Left lobe of liver (tissue), 2 donors: ENCODE measurements around the gene FRMD1. TPM values are rescaled to one million over a fixed set of nuclear protein-coding genes. Genes with fewer than 3 reads are reported as not detected.

Experiments used
- ATAC-seq: fragments of 200-7000 bp; cut with Tn5 transposase; one replicate; pipeline ENCODE4 v1.9.1; 2020; ENCODE audit warnings: mild to moderate bottlenecking, moderate library complexity
- DNase-seq: peaks from one replicate; pipeline ENCODE4 v3.0.0-alpha.2; 2020; ENCODE audit warnings: low spot score
- total RNA-seq: library from RNA; stranded (reverse); gene quantifications from one replicate; pipeline ENCODE4 v1.2.1, GENCODE V29; 2021
- donor health status: DM: no; HTN: no; CAD: no; lungs with moderate emphysema.
- donor health status: DM: no; HTN: yes; CAD: no.

The FRMD1 gene
- total RNA-seq, 1 donor from 2014 or later: 0.10 TPM

DNA sequence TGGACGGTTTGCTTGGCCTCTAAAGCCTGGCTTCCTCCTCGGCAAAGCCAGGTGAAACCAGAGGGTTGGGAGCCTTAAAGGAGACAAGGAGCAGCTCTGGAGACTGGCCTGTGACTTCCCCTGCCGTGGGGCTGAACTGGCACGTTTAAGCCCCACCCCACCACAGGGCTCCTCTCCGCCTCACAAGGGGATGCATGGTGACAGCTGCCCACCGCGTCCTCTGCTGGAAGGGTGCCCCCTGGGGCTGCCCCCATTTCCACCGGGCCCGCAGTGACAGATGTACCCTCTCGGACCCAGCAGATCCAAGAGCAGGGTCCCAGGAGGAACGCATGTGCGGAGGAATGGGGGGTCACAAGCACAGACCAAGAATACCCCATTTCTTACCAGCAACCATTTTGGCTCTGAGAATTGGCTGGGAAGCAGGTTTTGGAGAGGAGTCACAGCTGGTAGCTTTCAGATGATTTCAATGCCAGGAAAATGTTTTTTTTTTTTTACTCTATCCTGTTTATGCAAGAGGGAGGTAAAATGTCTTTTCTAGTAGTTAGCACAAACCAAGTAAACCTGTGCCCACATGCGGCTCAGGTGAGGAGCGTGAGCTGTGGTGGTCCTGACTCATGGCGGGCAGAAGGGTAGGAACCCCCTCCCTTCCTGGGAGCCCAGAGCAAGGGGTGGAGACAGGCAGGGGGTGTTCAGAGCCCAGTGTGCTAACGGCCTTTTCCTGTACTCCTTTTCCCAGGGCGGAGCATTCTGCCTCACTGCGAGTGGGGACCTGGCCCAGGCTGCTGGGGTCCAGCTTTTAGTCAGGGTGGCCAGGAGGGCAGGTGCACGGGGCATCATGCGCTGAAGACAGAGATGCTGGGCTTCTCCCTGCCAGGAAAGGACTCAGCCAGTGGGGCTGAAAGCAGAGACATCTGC is 33.0 kb downstream of the FRMD1 start:
- no peak for DNase-seq
- ATAC-seq: no peak

DNA sequence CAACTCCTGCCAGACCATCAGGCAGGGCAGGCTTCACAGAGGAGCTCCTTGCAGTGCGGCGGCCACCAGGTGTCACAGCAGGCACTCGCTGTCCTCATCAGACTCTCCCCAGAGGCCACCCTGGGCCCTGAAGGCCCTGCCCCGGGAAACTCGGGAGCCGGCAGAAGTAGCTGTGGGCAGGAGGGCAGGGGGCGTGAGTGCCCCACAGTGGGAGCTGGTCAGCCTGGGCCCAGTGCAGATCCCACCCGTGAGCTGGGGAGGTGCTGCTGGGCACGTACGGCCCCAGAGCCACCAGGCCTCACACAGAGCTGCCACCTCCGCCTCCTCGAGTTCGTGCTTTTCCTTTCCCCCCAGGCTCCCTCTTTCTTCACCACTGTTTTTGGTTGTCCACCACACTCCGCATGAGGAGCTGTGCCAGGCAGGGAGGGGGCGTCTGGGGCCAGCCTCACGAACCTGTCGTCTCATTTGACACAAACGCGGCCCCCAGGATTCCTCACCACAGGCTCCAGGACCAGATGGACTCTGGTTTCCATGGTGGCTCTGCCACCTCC is 33.8 kb downstream of the FRMD1 start:
- ATAC-seq: no peak
- DNase-seq: no peak

DNA sequence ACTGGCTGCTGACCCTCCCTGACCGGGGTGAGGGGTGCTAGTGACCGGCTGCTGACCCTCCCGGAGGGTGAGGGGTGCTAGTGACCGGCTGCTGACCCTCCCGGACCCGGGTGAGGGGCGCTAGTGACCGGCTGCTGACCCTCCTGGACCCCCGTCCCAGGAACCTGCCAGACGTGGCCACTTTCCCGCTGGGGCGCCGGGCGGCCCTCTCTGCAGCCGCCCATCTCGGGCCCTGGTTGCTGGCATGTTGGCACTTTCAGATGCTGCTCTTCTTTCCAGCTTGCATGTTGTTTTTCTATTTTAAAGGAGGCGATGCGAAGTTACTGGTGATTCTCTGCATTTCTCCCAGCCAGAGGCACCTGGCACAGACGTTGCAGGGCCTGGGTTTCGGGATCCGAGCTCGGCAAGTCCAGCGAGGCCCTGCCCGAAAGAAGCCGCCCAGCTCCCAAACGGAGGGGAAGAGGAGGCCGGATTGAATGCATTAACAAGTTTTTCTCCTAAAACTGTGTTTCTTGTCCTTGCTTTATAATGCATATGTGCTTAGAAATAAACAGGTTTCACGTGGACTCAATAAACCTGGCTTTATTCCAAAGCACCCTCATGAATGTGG is 34.4 kb downstream of the FRMD1 start:
- no peak for DNase-seq
- ATAC-seq: no peak

DNA sequence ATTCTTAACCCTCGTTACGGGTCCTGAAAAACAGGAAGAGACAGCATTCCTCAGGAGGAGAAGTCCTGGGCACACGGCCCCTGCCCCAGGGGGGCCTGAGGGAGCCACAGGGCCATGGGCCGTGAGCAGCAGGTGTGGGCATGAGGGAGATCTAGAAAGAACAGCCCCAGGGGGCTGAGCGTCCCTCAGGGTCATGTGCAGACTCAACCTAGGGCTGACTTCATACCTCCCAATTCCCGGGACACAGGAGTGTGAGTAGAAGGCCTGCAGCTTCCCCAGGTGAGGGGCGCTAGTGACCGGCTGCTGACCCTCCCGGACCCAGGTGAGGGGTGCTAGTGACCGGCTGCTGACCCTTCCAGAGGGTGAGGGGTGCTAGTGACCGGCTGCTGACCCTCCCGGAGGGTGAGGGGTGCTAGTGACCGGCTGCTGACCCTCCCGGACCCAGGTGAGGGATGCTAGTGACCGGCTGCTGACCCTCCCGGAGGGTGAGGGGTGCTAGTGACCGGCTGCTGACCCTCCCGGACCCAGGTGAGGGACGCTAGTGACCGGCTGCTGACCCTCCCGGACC is 35.1 kb downstream of the FRMD1 start:
- no peak for DNase-seq
- ATAC-seq: no peak

DNA sequence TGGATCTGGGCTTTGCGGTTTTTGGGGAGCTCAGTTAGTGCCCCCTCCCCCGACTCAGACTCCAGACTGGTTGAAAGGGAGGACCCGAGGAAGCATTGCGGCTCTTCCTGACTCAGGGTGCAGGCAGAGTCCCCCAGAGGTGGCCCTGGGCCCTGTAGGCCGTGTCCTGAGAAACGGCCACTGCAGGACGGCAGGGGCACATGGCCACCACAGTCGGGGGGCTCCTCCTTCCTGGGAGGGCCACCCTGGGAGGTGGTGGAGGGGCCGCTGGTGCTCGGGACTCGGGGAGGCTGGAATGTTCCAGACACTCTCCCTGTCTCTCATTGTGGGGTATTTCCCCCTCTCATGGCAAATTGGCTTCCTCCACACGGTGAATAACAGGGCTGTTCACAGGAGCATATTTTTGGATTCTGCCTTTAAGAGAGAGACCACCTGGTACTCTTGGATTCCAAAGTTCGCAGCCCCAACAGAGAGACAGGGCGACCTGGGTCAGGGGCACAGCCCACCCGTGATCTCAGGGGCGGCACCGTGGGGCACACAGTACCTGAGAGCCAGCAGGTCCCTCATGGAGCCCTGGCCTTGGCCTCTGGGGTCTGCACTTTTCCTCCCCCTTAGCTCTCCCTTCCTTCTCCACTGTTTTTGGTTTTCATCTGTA is 35.7 kb downstream of the FRMD1 start:
- ATAC-seq: no peak
- DNase-seq: no peak

DNA sequence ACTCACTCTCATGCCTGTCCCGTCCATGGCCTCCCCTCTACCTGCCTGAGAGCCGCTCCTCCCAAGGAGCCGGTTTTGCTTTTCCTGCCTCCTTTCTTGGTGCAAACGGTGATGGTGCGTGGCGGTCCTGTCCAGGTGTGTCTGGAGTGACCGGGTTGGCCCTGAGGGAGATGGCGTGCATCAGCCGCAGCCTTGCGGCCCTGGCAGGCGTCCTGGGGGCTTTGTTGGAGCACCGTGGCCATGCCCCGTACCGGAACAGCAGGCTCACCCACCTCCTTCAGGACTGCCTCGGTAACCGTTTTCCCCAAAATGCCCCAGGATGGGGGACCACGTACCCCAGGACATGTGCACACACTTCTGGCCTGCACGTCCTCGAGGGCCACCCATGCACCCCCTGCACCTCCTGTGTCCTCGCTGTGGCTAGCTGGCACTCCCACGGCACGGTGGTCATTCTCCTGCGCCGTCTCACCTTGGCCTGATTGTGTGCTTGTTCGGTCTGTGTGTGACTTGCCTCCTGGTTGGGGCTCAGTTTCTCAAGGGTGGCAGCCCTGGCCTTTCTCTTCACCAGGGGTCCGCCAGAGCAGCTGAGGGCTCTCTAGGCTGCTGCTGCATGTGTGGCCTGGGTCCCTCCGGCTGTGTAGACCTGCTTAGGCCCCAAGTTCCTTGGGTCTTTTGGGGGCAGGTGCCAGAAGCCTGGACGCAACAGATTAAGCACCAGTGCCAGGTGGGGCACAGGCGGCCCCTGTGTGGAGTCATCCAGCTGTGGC is 36.4 kb downstream of the FRMD1 start:
- DNase-seq (no peak), ATAC-seq (no peak)

DNA sequence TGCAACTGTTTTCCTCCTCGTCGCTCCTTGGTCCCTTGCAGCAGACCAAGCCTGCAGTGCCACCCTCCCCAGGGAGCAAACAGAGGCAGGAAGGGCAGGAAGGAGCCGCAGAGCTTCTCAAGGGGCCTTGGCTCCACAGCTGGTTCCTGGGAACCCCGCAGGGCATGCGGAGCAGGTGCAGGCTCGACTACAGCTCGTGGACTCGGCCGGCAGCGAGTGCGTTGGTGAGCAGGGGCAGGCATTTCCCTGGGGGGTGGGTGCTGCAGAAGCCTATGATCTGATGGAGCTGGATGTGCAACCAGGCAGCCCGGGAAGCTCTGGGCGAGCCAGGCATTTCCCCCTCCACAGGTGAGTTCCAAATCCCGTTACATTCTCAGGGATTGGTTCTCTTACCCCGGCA is 37.1 kb downstream of the FRMD1 start:
- DNase-seq (no peak), ATAC-seq (no peak)

DNA sequence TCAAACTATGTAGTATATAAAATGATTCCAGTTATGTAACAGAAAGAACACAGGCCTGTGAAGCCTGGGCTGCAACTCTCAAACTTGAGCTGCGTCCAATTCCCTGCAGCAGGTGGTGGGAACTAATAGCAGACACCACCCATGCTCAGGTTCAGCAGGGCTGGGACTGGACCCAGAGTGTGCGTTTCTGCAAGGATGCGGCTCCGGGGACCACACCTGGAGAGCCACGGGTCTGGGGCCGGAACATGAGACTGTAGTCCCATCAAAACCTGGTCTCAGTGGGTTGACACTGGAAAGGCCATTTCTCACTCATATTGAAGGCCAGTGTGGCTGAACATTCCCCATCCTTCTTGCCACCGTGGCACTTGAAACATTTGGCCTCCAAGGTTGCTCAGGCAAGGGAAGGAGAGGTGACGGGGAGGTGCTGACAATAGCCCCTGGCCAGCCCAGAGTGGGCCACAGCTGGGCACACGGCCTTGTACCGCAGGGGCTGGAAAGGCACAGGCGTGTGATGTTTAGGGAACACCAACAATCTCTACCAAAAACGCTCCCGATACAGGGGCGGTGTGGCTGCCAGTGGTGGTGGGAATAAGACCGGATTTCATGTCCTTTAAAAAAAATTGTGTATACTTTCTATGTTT is 38.0 kb downstream of the FRMD1 start:
- ATAC-seq: no peak
- no peak for DNase-seq

DNA sequence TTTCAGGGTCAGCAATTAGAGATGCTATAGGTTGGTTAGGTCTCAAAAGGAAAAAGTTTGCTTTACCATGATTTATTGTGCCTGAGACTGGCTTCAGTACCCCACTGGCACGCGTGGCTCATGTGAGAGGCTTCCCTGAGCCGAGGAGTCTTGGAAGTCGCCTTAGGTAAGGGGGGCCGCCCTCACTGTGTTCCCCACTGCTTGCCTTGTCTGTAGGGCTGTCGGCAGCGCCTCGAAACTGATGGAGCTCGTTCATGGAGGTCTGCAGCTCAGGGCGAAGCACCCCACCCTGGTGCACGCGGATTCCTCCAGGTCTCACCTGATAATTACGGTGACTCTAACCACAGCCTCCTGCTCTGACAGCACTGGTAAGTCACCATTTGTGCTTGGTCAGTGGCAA is 39.2 kb downstream of the FRMD1 start:
- ATAC-seq (no peak), DNase-seq (no peak)

DNA sequence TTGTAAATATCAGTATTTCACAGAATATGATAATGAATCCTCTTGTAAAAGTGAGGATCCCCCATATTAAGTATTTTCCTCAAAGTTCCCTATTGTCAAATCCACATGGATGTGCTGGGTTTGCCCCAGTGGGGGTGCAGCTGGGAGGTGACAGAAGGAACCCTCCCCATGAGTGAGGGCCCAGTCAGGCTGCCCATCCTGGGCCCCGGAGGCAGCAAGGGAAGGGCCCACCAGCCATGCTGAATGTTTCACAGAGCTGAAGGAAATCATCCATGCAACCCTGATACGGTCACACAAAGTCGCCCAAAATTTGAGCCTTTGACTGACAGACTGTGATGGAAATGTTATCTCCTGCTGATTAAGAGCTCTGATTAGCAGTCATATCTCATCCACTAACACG is 39.7 kb downstream of the FRMD1 start:
- DNase-seq (no peak), ATAC-seq (no peak)

DNA sequence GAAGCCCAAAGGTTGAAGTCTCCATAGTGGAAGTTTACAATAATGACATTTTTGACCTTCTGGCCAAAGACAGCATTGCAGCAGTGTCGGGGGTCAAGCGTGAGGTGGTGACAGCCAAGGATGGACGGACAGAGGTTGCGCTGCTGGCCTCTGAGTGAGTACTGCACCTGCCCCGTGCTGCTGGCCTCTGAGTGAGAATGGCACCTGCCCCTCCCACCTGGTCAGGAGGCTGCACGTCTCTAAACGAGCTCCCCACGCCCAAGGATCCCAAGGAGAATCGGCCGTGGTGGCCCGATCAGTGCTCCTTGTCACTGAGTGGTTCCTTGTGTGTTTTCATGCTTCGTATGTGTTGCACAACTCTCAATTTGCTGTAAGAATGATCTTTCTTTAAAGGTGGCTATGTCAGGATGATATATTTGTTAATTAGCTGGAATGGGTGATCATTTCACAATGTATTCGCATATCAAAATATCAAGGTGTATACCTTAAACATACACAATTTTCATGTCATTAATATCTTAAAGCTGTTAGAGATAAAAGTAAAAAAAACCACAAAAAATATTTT is 40.4 kb downstream of the FRMD1 start:
- ATAC-seq (no peak), DNase-seq (no peak)

DNA sequence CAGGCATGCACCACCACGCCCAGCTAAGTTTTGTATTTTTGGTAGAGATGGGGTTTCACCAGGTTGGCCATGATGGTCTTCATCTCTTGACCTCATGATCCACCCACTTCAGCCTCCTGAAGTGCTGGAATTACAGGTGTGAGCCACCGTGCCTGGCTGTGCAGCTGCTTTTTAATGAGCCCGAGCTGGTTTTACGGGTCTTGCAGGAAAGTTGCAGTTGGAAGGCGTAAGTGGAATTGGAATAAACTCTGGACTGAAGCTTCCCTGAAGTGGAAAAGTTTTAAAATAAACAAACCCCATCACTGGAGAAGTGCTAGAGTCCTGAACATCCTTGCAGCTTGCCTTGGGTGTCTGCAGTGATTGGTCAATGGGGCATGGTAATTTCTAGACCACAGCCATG is 41.2 kb downstream of the FRMD1 start:
- DNase-seq (no peak), ATAC-seq (no peak)

DNA sequence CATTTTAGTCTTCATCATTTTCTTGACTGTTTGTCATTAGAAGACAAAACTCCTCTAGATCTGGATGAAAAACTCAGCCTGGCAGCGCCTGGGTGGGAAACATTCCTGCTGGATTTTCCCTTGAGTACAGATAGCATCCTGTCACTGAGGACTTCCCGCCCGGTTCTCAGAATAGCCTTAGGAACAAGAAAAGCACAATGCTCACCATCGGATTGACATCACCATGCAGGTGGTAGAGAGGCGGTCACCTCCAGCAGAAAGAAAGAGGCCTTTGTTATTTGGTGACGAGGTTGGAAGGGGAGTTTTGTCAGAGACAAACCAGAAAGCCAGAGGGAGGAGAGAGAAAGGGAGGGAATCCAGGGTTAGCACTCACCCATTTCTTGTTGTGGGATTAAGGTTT is 41.8 kb downstream of the FRMD1 start:
- ATAC-seq (no peak), DNase-seq (no peak)

DNA sequence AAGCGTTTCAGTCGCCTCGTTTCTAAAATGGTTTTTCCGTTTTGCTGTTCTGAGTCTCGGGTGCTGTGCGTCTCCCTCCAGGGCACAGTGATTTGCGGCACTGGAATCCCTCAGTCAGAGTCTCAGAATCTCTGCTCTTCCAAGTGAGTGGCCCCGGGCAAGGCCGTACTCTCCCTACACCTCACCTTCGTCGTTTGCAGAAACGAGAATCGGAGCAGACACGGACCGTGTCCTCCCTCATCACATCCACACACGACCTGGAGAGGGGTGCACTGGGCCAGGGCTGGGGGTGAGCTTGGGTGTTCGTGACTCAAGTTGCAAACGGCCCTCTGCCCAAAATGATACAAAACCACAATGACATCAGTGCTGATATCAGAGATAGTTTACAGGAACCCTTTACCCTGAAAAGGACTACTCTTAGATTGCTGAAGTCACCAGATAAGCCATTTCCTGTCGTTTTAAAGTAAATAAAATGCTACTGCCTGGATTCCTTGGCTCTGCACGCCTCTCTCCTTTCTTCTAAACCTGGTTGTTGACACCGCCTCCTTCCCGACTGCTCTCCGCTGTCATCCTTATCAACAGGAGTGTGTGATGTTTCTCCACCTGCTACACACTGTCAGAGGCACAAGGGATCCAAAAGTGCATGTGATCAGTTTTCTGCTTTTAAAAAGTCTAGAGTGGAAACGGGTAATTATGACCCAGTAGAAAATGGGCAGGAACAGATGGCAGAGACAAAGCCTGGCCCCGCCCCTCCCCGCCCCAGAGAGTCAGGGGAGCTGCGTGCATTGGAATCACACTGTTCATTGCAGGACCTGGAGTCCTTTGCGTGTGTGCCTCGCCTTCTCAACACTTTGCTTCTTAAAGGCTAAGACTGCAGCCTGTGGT is 43.1 kb downstream of the FRMD1 start:
- no peak for DNase-seq
- ATAC-seq: peak; percentile 27

DNA sequence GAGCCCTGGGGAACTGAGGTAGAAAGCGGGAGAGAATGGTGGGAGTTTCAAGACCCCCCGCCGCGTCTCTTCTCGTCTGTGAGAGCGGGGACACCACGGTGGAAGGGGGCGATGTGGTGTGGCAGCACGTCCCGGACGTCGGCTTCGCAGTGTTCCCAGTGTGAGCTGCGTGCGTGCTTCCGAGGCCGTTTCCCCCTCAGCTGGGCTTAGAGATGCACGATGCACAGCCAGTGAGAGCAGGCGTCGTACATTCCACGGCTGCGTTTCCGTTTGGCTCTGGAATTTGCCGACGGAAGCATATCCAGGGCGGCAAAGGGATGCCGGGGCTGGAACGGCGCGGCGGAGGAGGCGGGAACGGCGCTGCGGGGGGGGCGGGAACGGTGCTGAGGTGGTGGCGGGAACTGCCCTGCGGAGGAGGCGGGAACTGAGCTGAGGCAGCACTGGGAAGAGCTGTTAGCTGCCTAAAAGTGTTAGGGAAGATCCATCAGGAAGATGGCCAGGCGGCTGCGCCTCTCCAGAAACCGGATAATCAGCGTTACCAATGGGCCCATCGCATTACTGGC is 43.8 kb downstream of the FRMD1 start:
- ATAC-seq: peak; percentile 82
- peak; percentile 59 for DNase-seq

DNA sequence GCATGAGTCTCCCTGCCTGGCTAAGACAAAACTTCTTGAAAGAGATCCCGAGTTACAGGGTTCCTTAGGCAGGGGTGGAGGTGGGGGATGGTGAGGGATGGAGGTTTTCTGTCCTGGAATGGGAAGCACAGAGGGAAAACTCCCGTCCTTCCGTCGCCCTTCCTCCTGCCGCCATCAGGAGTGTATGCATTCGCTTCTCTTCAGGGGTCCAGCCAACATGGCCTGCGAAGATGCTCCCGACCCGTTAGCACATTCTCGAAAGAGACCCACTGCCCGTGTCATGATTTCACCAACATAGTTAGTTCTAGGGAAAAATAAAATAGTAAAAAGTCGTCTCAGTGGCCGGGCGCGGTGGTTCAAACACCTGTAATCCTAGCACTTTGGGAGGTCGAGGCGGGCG is 44.5 kb downstream of the FRMD1 start:
- ATAC-seq: no peak
- peak; percentile 30 for DNase-seq

DNA sequence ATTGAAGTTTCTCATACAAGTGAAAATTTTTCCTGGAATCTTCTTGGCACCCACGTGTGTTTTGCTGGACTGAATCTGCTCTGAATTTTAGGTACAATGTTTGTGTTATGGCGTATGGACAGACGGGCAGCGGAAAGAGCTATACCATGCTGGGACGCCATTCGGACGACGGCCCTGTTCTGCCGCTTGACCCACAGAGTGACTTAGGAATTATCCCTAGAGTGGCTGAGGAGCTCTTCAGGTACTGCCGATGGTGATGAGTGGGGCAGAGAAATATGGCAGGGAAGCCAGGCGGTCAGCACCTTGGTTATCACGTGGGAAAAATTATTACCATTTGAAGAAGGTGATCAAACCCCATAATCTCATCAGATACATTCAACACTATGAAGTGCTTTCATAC is 45.2 kb downstream of the FRMD1 start:
- no peak for DNase-seq
- ATAC-seq: no peak

DNA sequence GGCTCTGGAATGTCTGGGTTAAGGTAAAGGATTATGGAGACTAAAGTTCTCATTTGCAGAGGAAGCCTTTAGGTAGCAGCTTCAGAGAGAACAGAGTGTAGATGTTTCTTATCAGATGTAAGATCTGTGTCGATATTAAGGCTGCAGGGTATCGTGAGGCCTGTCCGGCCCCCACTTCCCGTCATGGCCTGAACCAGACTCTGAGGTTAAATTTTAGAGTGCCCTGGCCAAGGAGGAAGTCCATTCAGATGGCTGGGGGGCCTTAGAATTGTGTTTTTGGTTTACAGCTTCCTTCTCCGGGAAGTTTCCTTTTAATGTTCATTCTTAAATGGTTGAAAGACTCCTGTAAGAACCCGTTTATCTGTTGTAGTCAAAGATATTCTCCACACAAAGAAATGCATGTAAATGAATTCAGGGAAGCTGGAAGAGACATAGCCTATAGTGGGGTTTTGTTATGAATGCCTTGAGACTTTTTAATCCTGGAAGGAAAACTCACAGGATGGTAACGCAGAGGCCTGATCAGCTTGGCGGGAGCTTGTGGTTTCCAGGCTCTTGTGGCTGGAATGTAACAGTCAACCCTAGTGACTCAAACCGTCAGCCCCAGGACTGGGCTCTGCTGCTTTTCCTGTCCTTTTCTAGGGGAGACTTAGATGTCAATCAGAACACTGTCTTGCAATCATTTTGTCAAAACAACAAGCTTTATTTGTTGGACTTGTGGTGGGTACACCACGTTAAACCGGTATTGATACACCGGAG is 46.8 kb downstream of the FRMD1 start:
- ATAC-seq (no peak), DNase-seq (no peak)
